Panc1 (cell line): ENCODE measurements around the gene LYPD6. TPM values are rescaled to one million over a fixed set of nuclear protein-coding genes. Genes with fewer than 3 reads are reported as not detected.

Experiments
- ATAC-seq: fragments of 200-7000 bp; cut with Tn5 transposase; 2 replicates; pipeline ENCODE4 v1.9.1; 2020; ENCODE audit warnings: mild to moderate bottlenecking, moderate library complexity
- BruUV-seq: library from RNA; stranded (reverse); fragments of 400-500 nt; replicated peaks from 2 replicates; lab custom pipeline; 2021; lab: Mats Ljungman, UMichigan
- CTCF ChIA-PET: fragments of 300-600 bp; sonication (Branson Sonifier 250); formaldehyde crosslinking; loops from one replicate; lab custom pipeline; 2022; ENCODE audit warnings: antibody characterized with exemption; lab: Charles Lee
- POLR2A ChIA-PET: fragments of 300-600 bp; sonication (Branson Sonifier 250); formaldehyde crosslinking; loops from one replicate; lab custom pipeline; 2022; ENCODE audit warnings: antibody characterized with exemption; lab: Charles Lee
- DNase-seq: peaks from one replicate; pipeline ENCODE4 v3.0.0-alpha.2; 2010; ENCODE audit warnings: low read depth, low spot score
- H3K27ac ChIP-seq: 2 replicates; pipeline ENCODE4 v1.5.1; 2011; ENCODE audit warnings: mild to moderate bottlenecking, low read length, inconsistent platforms
- H3K27me3 ChIP-seq: fragments of 200-500 bp; sonication (Bioruptor generic); 2 replicates; pipeline ENCODE4 v1.6.0; 2014; ENCODE audit warnings: low read length, inconsistent platforms; ENCODE audit not compliant: control insufficient read depth, insufficient read depth
- H3K36me3 ChIP-seq: fragments of 200-500 bp; sonication (Bioruptor generic); 2 replicates; pipeline ENCODE4 v1.5.1; 2014; ENCODE audit warnings: inconsistent platforms, mild to moderate bottlenecking, low read length, moderate library complexity; ENCODE audit not compliant: control insufficient read depth, insufficient read depth
- H3K4me1 ChIP-seq: 2 replicates; pipeline ENCODE4 v1.5.1; 2011; ENCODE audit warnings: inconsistent platforms, mild to moderate bottlenecking, low read length, moderate library complexity; ENCODE audit not compliant: control insufficient read depth, insufficient read depth
- H3K4me3 ChIP-seq, 2 experiments: 2 replicates each; pipeline ENCODE4 v1.5.1; 2011 to 2012; ENCODE audit warnings: low read depth in 2 of 2, low read length in 2 of 2, mild to moderate bottlenecking in 2 of 2, inconsistent platforms in 1 of 2, moderate library complexity in 1 of 2
- H3K9me3 ChIP-seq: fragments of 200-500 bp; sonication (Bioruptor generic); 2 replicates; pipeline ENCODE4 v1.5.1; 2014; ENCODE audit warnings: low read depth, mild to moderate bottlenecking, inconsistent platforms, low read length, moderate library complexity; ENCODE audit not compliant: control insufficient read depth, insufficient read depth
- CTCF ChIP-seq: fragments of 450-650 bp; IDR thresholded peaks from 2 replicates; pipeline ENCODE4 v1.5.1; 2017; ENCODE audit warnings: mild to moderate bottlenecking
- POLR2AphosphoS5 ChIP-seq: IDR thresholded peaks from 2 replicates; pipeline ENCODE4 v1.6.1; 2012; ENCODE audit warnings: mild to moderate bottlenecking, low read depth, low read length, moderate library complexity
- REST ChIP-seq, 2 experiments: IDR thresholded peaks; 2 replicates each; pipeline ENCODE4 v1.6.1; 2011 to 2012; ENCODE audit warnings: low read depth in 2 of 2, control low read depth in 1 of 2, low read length in 1 of 2, mild to moderate bottlenecking in 1 of 2, moderate library complexity in 1 of 2; ENCODE audit not compliant: insufficient read depth in 1 of 2
- SIN3A ChIP-seq: IDR thresholded peaks from 2 replicates; pipeline ENCODE4 v1.6.1; 2012; ENCODE audit warnings: low read depth, mild to moderate bottlenecking, low read length, moderate library complexity, borderline replicate concordance; ENCODE audit not compliant: insufficient read depth
- TCF7L2 ChIP-seq: IDR thresholded peaks from 2 replicates; pipeline ENCODE4 v1.6.1; 2011; ENCODE audit warnings: mild to moderate bottlenecking, low read depth, low read length, inconsistent platforms
- in situ Hi-C: cut with HindIII; loops from 2 replicates; pipeline ENCODE4 v1.10.0; 2016; ENCODE audit warnings: low sequenced_read_pairs, low pct_unique_long_range_greater_than_20kb
- intact Hi-C: fragments of 100-400 bp; cut with micrococcal nuclease; formaldehyde crosslinking; loops from one replicate; pipeline ENCODE4 v1.10.0; 2022; ENCODE audit not compliant: unreplicated experiment
- total RNA-seq: library from RNA; stranded (reverse); gene quantifications from one replicate; pipeline ENCODE4 v1.2.1, GENCODE V29; 2021; ENCODE audit not compliant: unreplicated experiment

Gene LYPD6
- total RNA-seq, 1 experiment from 2014 or later = 0.31 TPM

GRCh38 chr2:149513461-149513860 is 183.1 kb downstream of the LYPD6 start:
- H3K27me3 ChIP-seq = no peaks in the 10 kb centered on the region
- CTCF ChIA-PET = no interaction called here
- POLR2A ChIA-PET = no interaction called here
- no peak for TF ChIP-seq POLR2AphosphoS5
- no peak for TF ChIP-seq SIN3A
- no peak for TF ChIP-seq TCF7L2
- no peak for TF ChIP-seq CTCF
- no peak for TF ChIP-seq REST (IDR thresholded peaks at IDR 0.05; ENCODE audit: insufficient read depth in 1 of 2, low read depth in 2 of 2, low read length in 1 of 2)
- intact Hi-C loops = no loop called here
- ATAC-seq = no peak
- no peak for DNase-seq
- H3K9me3 ChIP-seq = no peaks in the 10 kb centered on the region
- BruUV-seq = no TSS peak
- H3K36me3 ChIP-seq = no peaks in the 10 kb centered on the region
- no peak overlapping the region for H3K4me3 ChIP-seq
- in situ Hi-C loops = no loop called here
- no peaks in the 10 kb centered on the region for H3K4me1 ChIP-seq
- no peak overlapping the region for H3K27ac ChIP-seq
